ENCODE data around the gene CDKL4.
"Not testable (repeated sequence)": the region's sequence is repeated elsewhere in the genome, so short reads cannot be mapped to it uniquely, and the experiment has no call there.

The CDKL4 gene

GRCh38 chr2:39228413-39229209 lies 15.2 kb downstream of the CDKL4 start:
- DNase-seq (ENCODE audit: low spot score): no peak

GRCh38 chr2:39227628-39228412 lies 15.9 kb downstream of the CDKL4 start:
- peak; percentile 81 for DNase-seq (ENCODE audit: low spot score)

- DNase-seq (ENCODE audit: low spot score): no peak
Measured at GRCh38 chr2:39225567-39225966, 18.2 kb downstream of the CDKL4 start.

DNA sequence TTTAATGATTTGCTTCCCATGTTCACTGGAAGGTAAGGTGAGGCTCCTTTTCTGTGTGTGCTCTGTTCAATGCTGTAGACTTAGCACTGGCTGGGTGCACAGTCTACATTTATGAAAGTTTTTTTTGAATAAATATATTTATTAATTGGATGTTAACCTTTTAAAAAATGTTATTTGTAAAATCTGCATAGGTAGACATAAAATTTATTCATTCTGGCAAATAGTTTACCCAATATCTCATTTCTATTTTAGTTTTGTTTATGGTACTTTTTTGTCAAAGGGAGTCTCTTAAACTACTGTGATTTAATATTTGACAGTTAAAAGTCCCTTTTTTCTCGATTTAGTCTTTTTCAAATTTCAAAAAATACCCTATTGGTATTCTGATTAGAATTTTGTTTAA lies 19.9 kb downstream of the CDKL4 start:
- no peak for DNase-seq (ENCODE audit: low spot score)

GRCh38 chr2:39221459-39221858 lies 22.3 kb downstream of the CDKL4 start:
- DNase-seq (ENCODE audit: low spot score): no peak

DNA sequence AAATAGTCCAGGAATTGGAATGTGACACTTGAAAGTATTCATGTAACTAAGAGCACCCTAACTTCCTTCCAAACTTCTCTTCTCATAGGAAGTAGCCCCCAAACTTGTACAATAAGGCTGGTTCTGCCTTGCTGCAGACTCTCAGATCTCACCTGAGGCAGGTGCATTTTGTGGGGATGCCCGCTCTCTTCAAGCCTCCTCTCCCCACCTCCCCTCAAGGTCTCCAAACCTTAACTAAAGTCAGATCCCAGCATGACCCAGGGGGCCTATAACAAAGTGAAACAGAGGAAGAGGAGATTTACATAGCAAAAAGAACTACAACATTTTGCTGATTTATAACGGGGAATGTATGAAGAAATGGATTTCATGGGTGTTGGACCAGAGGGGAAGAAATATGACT lies 23.6 kb downstream of the CDKL4 start:
- DNase-seq (ENCODE audit: low spot score): no peak

DNA sequence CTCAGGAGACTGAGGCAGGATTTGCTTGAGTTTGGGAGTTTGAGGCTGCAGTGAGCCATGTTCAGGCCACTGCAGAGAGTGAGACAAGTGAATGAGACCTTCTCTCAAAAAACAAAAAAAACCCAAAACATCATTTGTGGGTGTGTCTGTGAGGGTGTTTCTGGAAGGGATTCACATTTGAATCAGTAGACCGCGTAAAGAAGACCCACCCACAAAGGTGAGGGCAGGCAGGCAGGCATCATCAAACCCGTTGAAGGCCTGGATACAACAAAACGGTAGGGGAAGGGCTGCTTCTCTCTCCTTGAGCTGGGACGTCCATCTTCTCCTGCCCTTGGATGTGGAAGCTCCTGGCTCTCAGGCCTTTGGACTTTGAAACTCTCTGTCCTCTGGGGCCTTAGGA lies 25.4 kb downstream of the CDKL4 start:
- DNase-seq (ENCODE audit: low spot score): no peak

- DNase-seq (ENCODE audit: low spot score): no peak
Measured at GRCh38 chr2:39217192-39217550, 26.6 kb downstream of the CDKL4 start.

DNA sequence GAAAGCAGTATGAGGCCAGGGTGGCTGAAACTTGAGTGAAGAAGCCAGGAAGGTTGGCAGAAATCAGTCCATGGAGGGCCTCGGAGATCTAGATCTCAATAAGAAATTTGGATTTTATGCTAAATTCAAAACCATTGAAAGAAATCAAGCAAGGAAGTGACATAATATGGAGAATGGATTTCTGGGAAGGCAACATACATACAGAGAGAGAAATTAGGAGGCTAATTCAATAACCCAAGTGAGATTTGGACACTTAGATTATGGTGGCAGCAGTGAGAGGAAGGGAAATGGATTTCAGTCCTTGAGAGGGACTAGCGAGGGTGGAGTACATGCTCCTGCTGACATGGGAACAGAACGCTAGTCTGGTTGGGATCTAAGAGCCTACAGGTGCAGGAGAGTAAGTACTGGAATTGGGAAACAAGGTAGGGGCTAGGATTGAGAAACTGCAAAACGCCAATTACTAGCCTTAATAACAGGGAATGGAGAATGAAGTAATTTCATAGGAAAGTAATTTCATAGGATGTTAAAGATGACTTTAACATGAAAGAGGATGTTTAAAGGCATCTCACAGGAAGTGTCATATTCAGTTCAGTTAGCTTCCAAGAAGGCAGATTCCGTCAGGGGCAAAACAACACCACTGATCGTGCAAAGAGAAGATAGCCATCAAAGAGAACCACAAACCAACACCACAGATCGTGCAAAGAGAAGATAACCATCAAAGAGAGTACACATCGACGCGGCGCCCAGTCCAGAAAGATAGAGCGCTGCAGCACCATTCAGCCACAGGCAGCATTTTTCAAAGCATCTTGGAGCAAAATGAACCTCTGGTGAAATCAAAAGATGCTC lies 27.2 kb downstream of the CDKL4 start:
- no peak for DNase-seq (ENCODE audit: low spot score)

GRCh38 chr2:39215545-39215944 lies 28.2 kb downstream of the CDKL4 start:
- no peak for DNase-seq (ENCODE audit: low spot score)

DNA sequence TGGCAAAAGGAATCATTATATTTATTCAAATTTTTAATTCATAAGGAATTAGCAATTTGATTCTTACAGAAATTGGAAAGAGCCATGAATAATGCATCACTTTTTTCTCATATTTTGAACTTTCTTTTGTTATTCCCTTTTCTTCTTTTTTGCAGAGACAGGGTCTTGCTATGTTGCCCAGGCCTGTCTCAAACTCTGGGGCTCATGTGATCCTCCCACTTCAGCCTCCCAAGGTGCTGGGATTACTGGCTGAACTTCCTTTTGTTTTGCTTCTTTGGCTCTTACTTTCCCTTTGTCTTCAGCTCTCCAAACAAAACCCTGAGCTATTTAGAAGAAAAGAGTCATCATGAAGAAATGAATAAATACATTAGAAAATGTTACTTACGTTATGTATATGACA lies 30.8 kb downstream of the CDKL4 start:
- no peak for DNase-seq (ENCODE audit: low spot score)

DNA sequence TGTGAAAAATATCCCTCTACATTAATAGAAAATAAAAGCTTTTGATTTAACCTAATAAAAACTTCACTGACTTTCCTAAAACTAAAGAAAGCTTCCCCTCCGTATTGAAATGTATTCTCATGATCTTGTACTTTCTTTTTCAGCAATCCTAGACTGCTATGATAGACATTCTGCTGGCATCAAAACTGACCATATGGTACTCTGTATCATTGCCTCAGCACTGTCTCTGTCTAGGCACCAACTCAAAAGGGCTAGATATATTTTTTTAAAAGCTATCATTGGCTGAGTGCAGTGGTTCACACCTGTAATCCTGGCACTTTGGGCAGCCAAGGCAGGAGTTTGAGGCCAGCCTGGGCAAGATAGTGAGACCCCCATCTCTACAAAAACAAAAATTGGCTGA lies 32.9 kb downstream of the CDKL4 start:
- DNase-seq (ENCODE audit: low spot score): no peak

GRCh38 chr2:39203382-39203781 lies 40.4 kb downstream of the CDKL4 start:
- no peak for DNase-seq (ENCODE audit: low spot score)

- DNase-seq (ENCODE audit: low spot score): no peak
Measured at GRCh38 chr2:39202639-39203369, 41.0 kb downstream of the CDKL4 start.

GRCh38 chr2:39197003-39197402 lies 46.8 kb downstream of the CDKL4 start:
- DNase-seq (ENCODE audit: low spot score): not testable (repeated sequence)

GRCh38 chr2:39194686-39195085 lies 49.1 kb downstream of the CDKL4 start:
- DNase-seq (ENCODE audit: low spot score): no peak

GRCh38 chr2:39188960-39189494 lies 54.7 kb downstream of the CDKL4 start:
- no peak for DNase-seq (ENCODE audit: low spot score)

- DNase-seq (ENCODE audit: low spot score): no peak
Measured at GRCh38 chr2:39183673-39184072, 60.1 kb downstream of the CDKL4 start.

DNA sequence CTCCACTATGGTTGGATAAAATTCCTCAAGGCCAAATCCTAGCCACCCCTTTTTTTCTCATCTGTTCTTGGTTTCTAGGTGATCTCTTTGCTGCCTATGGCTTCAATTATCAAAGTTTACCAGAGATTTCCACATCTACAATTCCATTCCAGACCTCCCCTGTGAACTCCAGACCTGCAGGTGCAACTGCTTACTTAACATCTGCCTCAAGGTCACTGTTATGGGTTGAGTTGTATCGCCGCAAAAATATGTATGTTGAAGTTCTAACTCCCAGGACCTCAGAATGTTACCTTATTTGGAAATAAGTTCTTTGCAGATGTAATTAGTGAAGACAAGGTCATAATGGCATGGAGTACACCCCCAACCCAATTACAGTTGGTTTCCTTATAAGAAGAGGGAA lies 62.5 kb downstream of the CDKL4 start:
- DNase-seq (ENCODE audit: low spot score): no peak

DNA sequence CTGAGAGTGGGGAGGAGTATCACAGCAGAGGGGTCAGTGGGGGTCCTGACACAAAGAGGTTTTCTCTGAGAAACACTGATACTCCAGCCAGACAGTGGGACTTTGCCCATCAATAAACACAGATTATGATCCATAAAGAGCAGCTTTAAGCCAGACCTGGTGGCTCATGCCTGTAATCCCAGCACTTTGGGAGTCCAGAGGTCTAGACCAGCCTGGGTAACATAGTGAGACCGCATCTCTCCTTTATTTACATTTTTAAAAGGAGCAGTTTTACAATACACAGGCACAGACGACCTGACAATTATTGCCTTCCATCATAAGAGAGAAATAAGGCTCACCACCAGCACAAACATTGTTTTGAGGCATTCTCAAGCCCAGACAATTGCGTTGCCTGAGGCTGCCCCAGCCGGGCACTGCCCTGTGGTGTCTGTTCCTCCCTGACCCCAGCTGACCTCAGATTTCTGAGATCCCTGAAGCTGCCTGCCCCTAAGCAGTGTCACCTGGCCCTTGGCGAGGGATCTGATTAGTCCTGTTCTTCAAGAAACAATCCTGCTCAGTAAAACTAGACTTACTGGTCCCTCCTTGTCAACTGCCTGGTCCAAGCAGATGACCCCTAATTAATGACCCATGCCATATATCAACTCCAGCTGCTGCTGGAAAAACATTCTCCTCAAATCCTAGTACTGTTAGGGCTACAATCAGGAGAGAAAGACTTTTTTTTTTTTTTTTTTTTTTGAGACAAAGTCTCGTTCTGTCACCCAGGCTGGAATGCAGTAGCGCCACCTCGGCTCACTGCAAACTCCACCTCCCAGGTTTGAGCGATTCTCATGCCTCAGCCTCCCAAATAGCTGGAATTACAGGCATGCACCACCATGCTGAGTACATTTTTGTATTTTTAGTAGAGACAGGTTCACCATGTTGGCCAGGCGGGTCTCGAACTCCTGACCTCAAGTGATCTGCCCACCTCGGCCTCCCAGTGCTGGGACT lies 63.5 kb downstream of the CDKL4 start:
- DNase-seq (ENCODE audit: low spot score): no peak

All from GM03348 (cell line).